Measurements from ENCODE around the gene TRIM22. TPM values are rescaled to one million over a fixed set of nuclear protein-coding genes. Genes with fewer than 3 reads are reported as not detected.

TRIM22 gene
- total RNA-seq, 1 experiment from 2014 or later = 0.61 TPM

GRCh38 chr11:5738431-5738830 lies 48.8 kb downstream of the TRIM22 start:
- H3K4me1 ChIP-seq (ENCODE audit: control insufficient read depth in 1 of 2, insufficient read depth in 2 of 2, low read length in 2 of 2) = no peaks in the 10 kb centered on the region
- BruUV-seq (replicated peaks) = no TSS peak
- no peaks in the 10 kb centered on the region for H3K79me2 ChIP-seq (ENCODE audit: insufficient read depth, low read length)
- peaks cover 86% of the 10 kb centered on the region for H3K27me3 ChIP-seq (ENCODE audit: insufficient read depth, low read length)
- ATAC-seq = no peak
- no peak overlapping the region for H3K9ac ChIP-seq (ENCODE audit: low read length)
- TF ChIP-seq POLR2A (IDR thresholded peaks at IDR 0.05; ENCODE audit: borderline replicate concordance, extremely low read depth, insufficient read depth, insufficient read length) = no peak
- no peak for TF ChIP-seq ELF1 (IDR thresholded peaks at IDR 0.05; ENCODE audit: borderline replicate concordance, low read depth)
- no peak for TF ChIP-seq YY1 (IDR thresholded peaks at IDR 0.05; ENCODE audit: extremely low read depth, insufficient replicate concordance, low read depth, low read length)
- no peak for TF ChIP-seq CEBPB (IDR thresholded peaks at IDR 0.05; ENCODE audit: low read depth)
- TF ChIP-seq ZBTB33 (IDR thresholded peaks at IDR 0.05; ENCODE audit: extremely low read depth, insufficient replicate concordance, low read length) = no peak
- no peaks in the 10 kb centered on the region for H3K9me3 ChIP-seq (ENCODE audit: control insufficient read depth in 1 of 2, insufficient read depth in 1 of 2, low read depth in 1 of 2, low read length in 2 of 2)
- no peaks in the 10 kb centered on the region for H3K9me2 ChIP-seq (ENCODE audit: insufficient read depth)
- H3K36me3 ChIP-seq (ENCODE audit: control insufficient read depth in 1 of 2, insufficient read depth in 2 of 2, low read length in 2 of 2) = no peaks in the 10 kb centered on the region
- no peak overlapping the region for H2AFZ ChIP-seq (ENCODE audit: low read depth, low read length, poor library complexity, severe bottlenecking)
- CTCF ChIA-PET = no interaction called here
- RAD21 ChIA-PET (ENCODE audit: low non-redundant PET in 1 of 2, low total read pairs in 2 of 2, uncharacterized antibody in 2 of 2, unreplicated experiment in 2 of 2) = no interaction called here
- DNase-seq (ENCODE audit: low read depth, low spot score) = no peak
- no peak overlapping the region for H3K4me2 ChIP-seq (ENCODE audit: low read length)
- POLR2A ChIA-PET = no interaction called here
- H3K27ac ChIP-seq (ENCODE audit: low read depth, low read length) = no peak overlapping the region
- H3K4me3 ChIP-seq (replicated peaks in 1 of 2; ENCODE audit: low read depth in 1 of 2, low read length in 2 of 2) = no peak overlapping the region
- intact Hi-C loops (cut with micrococcal nuclease) = no loop called here
- no peaks in the 10 kb centered on the region for H4K20me1 ChIP-seq (ENCODE audit: insufficient read depth)

- no peak overlapping the region for H3K9ac ChIP-seq (ENCODE audit: low read length)
- H3K9me2 ChIP-seq (ENCODE audit: insufficient read depth) = no peaks in the 10 kb centered on the region
- no peaks in the 10 kb centered on the region for H4K20me1 ChIP-seq (ENCODE audit: insufficient read depth)
- intact Hi-C loops (cut with micrococcal nuclease) = no loop called here
- TF ChIP-seq SRF (IDR thresholded peaks at IDR 0.05; ENCODE audit: low read depth) (no peak), EGR1 (IDR thresholded peaks at IDR 0.05; ENCODE audit: low read depth) (no peak), CBX3 (IDR thresholded peaks at IDR 0.05; ENCODE audit: low read depth) (no peak), FOSL1 (IDR thresholded peaks at IDR 0.05; ENCODE audit: low read depth) (no peak), EZH2phosphoT487 (IDR thresholded peaks at IDR 0.05; ENCODE audit: borderline replicate concordance) (no peak), ZNF274 (IDR thresholded peaks at IDR 0.05; ENCODE audit: low read depth, low read length) (no peak), POLR2A (IDR thresholded peaks at IDR 0.05; ENCODE audit: borderline replicate concordance, extremely low read depth, insufficient read depth, insufficient read length) (no peak), SP1 (IDR thresholded peaks at IDR 0.05; ENCODE audit: low read depth) (no peak), YY1 (IDR thresholded peaks at IDR 0.05; ENCODE audit: extremely low read depth, insufficient replicate concordance, low read depth, low read length) (no peak), ZFX (IDR thresholded peaks at IDR 0.05) (no peak), TCF7L2 (IDR thresholded peaks at IDR 0.05; ENCODE audit: borderline replicate concordance, extremely low read depth, insufficient read depth, insufficient read length) (no peak)
- TF ChIP-seq, protein P1, sequence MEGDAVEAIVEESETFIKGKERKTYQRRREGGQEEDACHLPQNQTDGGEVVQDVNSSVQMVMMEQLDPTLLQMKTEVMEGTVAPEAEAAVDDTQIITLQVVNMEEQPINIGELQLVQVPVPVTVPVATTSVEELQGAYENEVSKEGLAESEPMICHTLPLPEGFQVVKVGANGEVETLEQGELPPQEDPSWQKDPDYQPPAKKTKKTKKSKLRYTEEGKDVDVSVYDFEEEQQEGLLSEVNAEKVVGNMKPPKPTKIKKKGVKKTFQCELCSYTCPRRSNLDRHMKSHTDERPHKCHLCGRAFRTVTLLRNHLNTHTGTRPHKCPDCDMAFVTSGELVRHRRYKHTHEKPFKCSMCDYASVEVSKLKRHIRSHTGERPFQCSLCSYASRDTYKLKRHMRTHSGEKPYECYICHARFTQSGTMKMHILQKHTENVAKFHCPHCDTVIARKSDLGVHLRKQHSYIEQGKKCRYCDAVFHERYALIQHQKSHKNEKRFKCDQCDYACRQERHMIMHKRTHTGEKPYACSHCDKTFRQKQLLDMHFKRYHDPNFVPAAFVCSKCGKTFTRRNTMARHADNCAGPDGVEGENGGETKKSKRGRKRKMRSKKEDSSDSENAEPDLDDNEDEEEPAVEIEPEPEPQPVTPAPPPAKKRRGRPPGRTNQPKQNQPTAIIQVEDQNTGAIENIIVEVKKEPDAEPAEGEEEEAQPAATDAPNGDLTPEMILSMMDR (IDR thresholded peaks at IDR 0.05 in 2 of 3, conservative IDR thresholded peaks at IDR 0.05 in 1 of 3; ENCODE audit: borderline replicate concordance in 1 of 3, insufficient read depth in 1 of 3, low read depth in 2 of 3, low read length in 2 of 3) = no peak
- TF ChIP-seq, protein P2, sequence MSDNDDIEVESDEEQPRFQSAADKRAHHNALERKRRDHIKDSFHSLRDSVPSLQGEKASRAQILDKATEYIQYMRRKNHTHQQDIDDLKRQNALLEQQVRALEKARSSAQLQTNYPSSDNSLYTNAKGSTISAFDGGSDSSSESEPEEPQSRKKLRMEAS (IDR thresholded peaks at IDR 0.05) = no peak
- ChIA-PET POLR2A (no interaction called here), CTCF (no interaction called here), RAD21 (ENCODE audit: low non-redundant PET in 1 of 2, low total read pairs in 2 of 2, uncharacterized antibody in 2 of 2, unreplicated experiment in 2 of 2) (no interaction called here)
- H3K4me2 ChIP-seq (ENCODE audit: low read length) = no peak overlapping the region
- no peaks in the 10 kb centered on the region for H3K36me3 ChIP-seq (ENCODE audit: control insufficient read depth in 1 of 2, insufficient read depth in 2 of 2, low read length in 2 of 2)
- H3K9me3 ChIP-seq (ENCODE audit: control insufficient read depth in 1 of 2, insufficient read depth in 1 of 2, low read depth in 1 of 2, low read length in 2 of 2) = no peaks in the 10 kb centered on the region
- no peak overlapping the region for H3K27ac ChIP-seq (ENCODE audit: low read depth, low read length)
- H3K79me2 ChIP-seq (ENCODE audit: insufficient read depth, low read length) = no peaks in the 10 kb centered on the region
- no peak for DNase-seq (ENCODE audit: low read depth, low spot score)
- peaks cover 72% of the 10 kb centered on the region for H3K27me3 ChIP-seq (ENCODE audit: insufficient read depth, low read length)
- H3K4me1 ChIP-seq (ENCODE audit: control insufficient read depth in 1 of 2, insufficient read depth in 2 of 2, low read length in 2 of 2) = no peaks in the 10 kb centered on the region
- no peak overlapping the region for H2AFZ ChIP-seq (ENCODE audit: low read depth, low read length, poor library complexity, severe bottlenecking)
- no peak overlapping the region for H3K4me3 ChIP-seq (replicated peaks in 1 of 2; ENCODE audit: low read depth in 1 of 2, low read length in 2 of 2)
- ATAC-seq = no peak
- BruUV-seq (replicated peaks) = no TSS peak
These were observed 57.0 kb downstream of the TRIM22 start for GRCh38 chr11:5746614-5747013.

Measured in HCT116 (cell line).